Prostate gland (tissue), 2 donors: ENCODE data around the gene GPR17.

ENCODE experiments used
- CTCF ChIP-seq, 4 experiments: fragments of 200-600 bp in 2 of 4; fragments of 450-650 bp in 2 of 4; sonication (generic) in 2 of 4; IDR thresholded peaks; 1 replicate in 3 of 4; 2 replicates in 1 of 4; pipeline ENCODE4 v1.5.1; 2016 to 2019; ENCODE audit warnings: antibody characterized with exemption in 4 of 4, mild to moderate bottlenecking in 2 of 4, moderate library complexity in 2 of 4
- POLR2A ChIP-seq: fragments of 450-650 bp; IDR thresholded peaks from one replicate; pipeline ENCODE4 v1.6.1; 2016; ENCODE audit warnings: antibody characterized with exemption, mild to moderate bottlenecking
- POLR2AphosphoS5 ChIP-seq: sonication (generic); formaldehyde crosslinking; IDR thresholded peaks from one replicate; pipeline ENCODE4 v1.6.1; 2017; ENCODE audit warnings: antibody characterized with exemption

- TF ChIP-seq POLR2AphosphoS5 (no peak), CTCF (IDR thresholded peaks at IDR 0.05) (no peak), POLR2A (no peak)
Measured at GRCh38 chr2:127622561-127623387, 23.2 kb upstream of the GPR17 start.
